Activated CD8-positive, alpha-beta memory T cell treated with anti-CD3 and anti-CD28 coated beads, Interleukin-2, amount 50 U/mL, for 24 hours (primary cell): ENCODE results near the gene DAB2.
"Not testable (repeated sequence)": the region's sequence is repeated elsewhere in the genome, so short reads cannot be mapped to it uniquely, and the experiment has no call there.

Experiments used
- DNase-seq: peaks from one replicate; pipeline ENCODE4 v3.0.0-alpha.2; 2020; ENCODE audit errors: extremely low read depth

The DAB2 gene

DNA sequence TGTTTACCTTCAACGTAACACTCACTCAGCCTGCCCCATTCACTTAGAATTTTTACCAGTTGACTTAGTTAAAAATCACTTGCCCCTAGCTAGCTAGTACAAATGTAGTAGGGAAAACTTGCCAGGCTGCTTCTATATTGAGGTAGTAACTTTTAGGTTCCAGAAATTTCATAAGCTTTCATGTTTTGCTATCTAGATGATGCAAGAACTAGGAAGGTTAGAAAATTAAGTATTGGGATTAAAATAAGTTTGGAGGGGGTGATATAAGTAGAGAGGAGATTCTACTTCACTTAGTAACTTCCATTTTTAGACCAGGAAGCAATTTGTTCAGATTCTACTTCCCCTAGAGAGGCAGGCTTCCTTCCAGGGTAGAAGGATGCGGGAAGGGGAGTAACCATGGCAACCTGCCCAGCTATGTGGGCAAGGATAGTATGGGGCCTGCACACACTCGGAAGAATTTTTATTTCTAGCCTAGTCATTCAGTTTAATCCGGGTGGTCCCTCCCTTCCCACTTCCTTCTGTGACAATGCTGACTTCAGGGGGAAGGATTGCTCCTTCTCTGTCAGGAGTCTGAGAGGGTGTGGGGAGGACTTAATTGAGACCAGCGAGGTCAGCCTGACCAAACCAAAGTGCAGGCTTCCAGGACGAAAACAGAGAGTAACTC, 4.2 kb downstream of the DAB2 start:
- DNase-seq = no peak

DNA sequence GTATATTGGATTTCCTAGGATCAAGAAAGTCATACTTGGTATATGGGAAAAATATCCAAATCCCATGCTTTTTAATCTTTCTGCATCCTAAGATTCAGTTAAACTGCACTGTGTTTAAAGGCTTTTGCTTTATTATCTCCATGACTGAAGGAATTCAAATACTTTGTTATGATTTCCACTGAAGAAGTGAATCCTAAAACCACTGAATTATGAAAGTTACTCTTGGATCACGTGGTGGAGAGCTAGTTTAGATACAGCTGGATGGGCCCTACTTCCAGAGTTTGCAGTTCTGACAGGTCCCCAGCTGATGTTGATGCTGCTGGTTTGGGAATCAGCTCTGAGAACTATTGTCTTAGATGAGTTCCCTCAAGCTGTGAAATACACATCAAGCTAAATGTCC, 5.0 kb downstream of the DAB2 start:
- DNase-seq = no peak

DNA sequence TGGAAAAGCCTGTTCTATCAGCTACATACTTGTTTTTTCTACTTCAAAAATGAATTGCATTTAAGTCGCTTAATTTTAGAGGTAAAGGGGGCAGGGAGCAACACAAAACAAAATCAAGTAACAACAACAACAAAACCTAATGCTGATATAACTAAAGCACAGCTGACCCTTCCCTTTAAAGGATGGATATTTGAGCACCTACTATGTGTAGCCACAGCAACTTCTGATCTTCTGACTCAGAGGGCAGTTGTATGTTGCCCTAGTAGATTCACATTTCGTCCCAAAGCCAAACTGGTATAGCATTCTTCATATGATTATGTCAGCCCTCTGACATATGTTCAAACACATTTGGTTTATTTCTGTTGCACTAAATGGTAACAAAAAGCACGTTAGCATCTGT, 6.8 kb downstream of the DAB2 start:
- no peak for DNase-seq

DNA sequence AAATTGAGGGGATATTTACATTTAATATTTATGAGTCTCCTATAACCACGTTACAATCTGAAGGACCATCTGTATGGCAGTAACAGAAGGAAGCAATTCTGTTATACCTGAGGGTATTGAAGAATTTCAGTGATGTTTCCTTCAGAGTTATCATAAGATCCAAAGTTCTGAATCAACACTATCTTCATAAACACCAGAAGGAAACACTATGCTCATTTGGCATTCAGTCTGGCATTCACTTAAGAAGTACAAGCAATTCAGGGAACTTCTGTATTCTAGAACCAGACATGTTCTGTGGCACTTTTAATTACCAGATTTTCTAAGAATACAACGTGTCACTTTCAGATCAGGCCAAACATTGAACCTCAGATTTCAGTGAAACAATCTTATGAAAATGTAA, 9.6 kb downstream of the DAB2 start:
- DNase-seq = no peak

DNA sequence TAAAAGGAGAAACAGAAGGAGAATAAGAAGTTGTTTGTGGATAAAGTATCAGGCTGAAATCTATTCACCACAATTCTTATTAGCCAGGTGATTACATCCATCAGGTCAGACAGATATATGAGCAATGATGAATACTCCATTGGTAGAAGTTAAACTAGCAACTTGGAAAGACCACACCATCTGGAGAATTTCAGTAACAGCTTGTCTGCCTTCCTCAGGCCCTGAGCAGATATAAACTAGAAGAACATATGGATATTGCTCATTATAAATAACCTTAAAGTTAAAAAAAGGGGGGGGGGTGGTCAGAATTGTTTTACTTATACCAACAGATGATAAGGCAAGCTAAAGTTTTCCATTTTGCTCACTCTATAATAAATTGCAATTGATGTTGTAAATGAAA, 10.4 kb downstream of the DAB2 start:
- DNase-seq = no peak

DNA sequence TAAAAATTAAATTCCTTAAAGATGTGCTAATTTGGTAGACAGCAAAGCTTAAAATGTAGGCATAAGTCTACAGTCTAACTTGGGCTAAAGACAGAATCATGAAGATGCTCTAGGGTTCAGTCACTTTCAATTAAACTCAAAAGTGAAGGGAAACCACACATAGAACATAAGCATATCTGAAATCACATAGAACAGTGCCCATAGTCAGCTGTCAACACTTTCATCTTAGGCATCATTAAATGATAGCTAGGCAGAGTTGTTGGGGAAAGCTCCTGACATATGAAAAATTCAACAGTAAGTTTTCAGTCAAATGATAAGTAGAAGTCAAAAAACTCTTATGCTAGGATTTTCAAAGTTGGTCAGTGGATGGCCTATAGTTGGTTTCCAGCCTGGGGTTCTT, 11.0 kb downstream of the DAB2 start:
- DNase-seq = no peak

DNA sequence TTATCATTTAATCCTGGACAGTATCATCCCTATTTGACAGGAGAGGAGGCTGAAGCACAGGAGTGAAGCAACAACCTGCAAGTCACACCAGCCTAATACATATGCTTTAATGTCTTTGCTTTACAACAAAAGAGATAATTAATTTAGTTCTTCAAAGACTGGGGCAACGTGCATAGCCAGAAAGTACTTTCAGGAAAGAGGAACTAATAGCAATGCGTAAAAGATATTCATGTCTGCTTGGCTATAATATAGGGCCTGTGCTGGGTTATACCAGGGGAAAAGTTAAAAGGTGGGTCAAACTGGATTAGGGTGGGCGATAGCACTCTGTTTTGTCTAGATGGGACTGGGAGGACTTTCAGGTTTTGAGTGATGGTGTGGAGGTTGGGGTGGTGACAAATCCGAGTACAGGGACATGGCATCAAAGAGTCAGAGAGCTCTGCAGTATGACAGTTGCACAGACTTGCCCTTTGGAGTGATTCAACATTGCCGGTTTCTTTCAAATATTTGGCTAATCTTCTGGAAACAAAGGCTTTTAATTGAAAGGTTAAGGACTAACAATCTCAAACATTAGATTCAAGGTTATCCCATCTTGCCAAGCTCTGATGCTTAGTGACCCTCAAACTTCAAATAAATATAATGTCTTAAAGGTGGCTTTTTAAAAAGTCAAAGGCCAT, 11.9 kb downstream of the DAB2 start:
- DNase-seq = no peak

DNA sequence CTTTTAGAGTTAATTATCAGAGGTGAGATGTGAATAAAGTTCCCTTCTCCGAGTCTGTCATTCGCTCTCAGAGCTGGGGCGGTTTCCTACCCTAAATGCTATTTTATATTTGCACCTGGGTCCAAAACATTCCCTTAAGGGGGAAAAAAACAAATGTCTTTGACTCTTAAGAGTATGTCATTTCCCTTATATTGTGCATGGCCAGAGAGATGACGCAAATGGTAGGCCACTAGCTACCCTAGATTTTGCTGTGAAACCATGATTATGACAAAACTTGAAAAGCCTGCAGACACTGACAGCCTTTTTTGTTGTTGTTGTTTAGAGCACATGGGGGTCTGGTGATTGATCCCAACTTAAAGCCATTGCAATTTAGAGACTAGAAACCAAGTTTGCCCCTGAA, 12.8 kb downstream of the DAB2 start:
- no peak for DNase-seq

DNA sequence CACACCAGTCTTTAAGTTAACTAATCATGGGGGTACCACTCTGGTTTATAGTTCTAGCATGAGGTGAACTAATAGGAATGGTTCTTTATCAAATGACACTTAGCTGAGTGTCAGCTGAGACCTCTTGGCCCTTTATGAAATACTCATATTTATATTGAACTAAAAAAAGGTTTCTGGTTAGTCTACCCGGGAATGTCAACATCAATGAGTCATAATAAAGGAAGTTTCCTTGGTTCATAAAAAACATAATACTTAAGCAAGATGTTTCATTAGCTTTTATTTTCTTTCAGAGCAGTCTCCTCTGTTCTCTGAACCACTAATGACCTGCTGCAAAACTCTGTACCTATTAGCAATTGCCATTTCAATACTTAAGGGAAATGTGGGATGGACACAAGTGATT, 13.7 kb downstream of the DAB2 start:
- no peak for DNase-seq

DNA sequence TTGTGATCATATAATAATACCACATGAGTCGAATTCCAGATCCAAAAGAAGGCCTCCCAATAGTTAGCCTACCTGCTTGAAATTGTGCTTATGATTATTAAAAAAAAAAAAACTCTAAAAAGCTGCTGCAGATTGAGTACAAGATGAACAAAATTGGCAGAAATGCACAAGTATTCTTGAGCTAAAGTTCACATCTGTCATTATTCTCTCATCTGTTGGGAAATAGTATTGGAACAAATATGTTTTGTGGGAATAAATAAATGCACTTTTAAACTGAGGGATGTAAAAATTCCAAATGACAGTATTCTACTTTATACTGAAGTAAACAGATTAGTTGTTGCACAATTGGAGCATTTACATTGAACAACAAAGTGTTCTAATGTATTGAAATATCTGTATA, 15.7 kb downstream of the DAB2 start:
- DNase-seq = no peak

DNA sequence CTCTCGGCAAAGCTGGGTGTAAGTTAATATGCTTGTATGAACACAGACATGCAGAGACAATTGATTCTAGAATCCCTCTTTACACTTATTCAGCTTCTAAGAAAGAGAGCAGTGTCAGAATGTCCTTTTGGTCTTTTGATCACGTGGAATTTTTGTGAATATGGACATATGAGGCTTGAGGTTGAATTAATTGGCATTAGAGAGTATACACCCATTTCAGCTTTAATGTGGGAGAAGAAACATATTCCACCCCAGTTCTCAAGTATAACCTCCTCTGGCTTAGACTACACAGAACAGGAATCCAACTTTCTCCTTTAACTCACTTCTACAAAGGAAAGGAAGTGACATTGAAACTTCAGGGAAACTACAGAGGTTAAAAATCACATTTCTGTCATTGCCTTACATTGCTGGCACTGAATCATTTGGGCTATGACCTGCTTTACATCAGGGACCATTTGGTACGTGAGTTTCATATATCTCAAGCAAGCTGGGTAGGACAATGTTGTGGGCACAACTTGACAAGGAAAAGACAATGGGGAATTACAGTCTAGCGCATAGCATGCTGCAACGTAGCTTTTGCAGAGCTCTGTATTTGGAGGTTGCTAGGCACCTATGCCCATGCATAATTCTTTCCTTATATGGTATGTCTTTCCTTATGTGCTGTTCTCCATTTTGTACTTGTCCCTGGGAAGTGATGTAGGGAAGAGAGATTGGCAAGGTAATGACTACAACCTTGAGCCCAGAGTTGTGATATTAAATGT, 19.5 kb downstream of the DAB2 start:
- DNase-seq = no peak

DNA sequence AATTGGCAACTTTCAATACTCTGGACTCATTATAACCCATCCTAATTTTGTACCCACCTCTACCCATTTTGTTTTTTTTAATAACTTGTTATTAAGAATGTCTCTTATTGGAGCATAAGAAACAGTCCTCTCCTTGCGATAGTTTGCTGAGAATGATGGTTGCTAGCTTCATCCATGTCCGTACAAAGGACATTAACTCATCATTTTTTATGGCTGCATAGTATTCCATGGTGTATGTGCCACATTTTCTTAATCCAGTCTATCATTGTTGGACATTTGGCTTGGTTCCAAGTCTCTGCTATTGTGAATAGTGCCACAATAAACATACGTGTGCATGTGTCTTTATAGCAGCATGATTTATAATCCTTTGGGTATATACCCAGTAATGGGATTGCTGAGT, 21.0 kb downstream of the DAB2 start:
- not testable (repeated sequence) for DNase-seq

DNA sequence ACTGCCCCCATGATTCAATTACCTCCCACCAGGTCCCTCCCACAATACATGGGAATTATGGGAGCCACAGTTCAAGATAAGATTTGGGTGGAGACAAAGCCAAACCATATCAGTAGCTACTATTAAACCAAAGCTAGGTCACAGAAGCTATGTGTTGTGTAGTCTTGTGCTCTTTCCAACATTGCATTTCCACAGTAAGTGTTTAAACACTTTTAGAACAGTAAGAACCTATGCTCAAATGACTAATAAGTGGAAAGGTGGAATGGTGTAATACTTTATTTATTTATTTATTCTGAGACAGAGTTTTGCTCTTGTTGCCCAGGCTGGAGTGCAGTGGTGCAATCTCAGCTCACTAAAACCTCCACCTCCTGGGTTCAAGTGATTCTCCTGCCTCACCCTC, 22.6 kb downstream of the DAB2 start:
- not testable (repeated sequence) for DNase-seq

DNA sequence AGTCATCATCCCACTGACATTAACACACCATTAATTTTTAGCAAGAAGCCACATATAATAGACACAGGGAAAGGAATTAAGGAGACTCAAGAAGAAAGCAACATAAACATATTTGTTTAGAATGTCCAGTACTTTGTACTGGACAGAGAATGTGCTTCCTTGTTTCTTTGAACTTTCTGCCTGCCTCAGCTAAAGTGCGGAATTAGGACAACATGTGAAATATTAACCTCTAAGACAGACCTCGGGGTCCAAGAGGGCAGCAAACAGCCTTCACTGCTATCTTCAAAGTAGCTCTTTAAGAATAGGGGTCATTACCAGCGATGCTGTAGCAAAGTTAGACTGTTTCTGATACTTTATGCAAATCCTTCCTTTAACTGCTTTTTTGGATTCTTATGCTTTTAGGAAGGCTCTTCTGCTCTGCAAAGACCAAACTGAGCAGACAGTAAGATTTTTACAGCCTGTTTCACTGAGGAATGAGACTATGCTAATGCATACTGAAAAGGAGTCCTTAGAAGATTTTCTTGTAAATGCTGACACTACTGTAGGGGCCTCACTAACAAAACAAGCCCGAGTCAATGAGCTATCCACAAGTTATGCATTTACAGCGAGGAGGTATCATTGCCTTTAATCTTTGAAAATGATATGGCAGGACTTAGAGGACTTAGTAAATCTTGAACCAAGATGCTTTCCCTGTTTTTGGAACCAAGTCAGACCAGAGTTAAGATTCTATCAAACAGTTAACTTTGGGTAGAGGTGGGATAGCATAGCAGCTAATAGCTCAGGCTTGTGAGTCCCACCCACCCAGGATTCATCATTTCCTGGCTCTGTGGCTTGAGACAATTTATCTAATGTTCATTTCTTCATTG, 23.8 kb downstream of the DAB2 start:
- DNase-seq = no peak

DNA sequence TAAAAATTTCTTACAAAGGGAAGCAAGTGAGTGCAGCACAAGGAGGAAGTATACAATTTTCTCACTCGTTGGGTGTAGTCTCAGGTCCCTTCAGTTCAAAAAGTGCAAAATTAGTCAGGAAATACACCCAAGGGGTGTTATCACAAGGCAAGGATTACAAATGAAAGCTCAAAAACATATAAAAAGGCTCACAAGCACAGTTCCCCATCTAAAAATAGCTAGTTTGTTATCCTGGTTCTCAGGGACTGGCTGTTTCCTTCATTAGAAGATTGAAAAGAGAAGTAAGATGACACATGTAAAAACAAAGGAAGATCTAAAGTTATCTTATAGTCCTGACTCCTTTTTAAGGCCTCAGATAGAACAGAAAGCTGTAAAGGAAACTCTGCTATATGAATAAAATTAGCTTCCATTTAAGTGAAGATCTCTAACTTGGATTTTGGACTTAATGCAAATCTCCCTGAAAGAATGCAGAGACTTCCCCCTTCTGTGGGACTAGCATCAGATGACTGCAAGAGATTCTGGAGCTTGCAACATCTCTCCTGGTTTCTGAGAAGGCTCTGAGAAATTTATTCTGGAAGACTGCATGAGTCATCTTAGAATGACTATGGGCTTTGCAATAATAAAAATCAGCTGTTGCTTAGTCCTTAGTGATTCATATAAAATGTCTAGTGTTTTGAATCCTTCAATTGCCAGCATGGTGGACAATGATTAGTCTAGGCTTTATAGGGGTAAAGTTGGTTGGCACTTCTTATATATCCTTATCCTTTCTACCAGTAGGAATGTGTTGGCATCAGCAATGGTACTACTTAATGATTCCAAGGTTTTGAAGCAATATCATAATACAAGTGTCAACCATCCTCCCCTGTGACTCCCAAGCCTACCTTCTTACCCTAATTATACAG, 25.4 kb downstream of the DAB2 start:
- DNase-seq = no peak

DNA sequence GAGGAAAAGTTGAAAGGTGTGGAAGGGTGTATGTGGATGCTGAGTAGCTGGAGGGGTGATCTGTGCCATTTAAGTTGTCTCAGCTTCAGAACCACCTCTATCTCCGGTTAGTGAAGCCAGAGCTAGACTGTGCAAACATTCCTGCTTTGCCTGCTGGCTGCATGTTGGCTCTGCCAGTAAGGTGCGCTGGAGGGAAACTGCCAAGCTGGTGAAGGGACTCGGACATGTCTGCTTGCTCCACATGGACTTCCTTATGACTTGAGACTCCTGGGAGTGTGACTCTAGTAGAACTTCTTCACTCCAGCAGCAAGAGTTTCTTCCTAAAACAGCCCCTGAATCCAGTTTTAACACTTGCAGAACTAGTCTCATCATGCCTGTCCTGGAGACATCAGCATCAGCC, 27.9 kb downstream of the DAB2 start:
- DNase-seq = no peak

DNA sequence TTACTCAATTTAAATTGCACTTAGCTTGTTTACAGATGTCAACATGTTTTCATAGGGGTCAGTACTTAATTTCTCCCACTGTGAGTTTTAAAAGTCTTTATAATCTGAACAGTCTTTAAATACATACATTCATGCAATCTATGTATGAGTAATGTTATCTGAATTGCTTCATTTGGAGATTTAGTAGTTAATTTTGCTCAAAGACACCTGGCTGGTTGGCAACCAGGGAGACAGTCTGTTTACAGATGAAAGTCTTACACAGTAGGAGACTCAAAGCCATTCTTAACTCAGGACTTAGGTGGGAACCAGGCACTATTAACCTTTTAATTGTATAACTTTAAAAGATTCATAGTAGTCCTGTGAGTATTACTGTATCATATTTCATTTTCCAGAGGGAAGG, 29.3 kb downstream of the DAB2 start:
- DNase-seq = no peak

DNA sequence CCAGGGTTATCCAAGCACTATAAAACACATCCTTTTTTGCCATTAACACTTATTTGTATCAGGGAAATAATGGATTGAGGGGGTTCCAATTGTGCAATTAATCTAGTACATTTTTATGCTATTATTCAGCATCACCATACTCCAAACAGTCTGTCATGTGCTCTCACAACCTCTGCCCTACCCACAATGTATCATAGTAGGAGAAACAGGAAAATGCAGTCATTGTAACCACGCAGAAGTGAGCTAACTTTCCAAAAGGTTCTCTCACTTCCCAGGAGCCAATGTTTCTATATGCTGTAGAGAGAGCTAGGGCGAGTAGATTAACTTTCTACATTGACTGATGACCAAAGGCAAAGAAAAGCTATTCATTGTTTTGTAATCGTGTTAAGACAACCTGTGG, 29.8 kb downstream of the DAB2 start:
- DNase-seq = no peak

DNA sequence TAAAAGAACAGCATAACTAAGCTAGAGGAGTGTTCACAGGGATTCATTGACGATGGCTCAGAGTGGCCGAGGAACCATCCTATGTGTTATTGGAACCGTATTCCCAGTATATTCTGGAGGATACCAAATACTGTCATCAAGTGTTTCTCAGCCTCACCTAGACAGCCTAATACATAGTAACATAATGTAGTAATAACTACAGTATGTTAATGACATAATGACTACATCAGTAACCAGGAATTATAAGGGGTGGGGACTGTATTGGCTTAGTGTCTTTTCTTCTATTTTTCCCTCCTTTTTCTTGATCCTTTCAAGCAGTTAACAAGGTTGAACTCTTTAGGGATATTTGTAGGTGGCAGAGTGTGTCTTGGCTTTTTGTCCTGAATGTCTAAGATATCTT, 33.8 kb downstream of the DAB2 start:
- DNase-seq = no peak

DNA sequence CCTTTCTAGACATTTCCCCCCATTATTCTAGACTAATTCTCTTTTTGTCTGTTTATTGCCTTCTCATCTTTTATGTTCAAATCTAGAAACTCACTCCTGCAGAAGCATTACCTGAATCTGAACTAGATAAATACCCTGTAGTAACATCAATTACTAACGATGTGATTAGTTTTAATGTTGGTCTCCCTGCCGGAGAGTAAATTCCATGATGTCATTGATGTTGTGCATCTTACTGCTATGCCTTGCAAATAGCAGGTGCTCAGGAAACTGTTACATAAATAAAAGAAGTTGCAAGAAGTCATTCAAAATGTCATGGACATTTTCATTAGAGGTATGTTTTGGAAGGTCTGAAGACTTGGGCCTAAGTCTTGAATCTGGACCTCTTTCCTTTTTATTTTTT, 37.5 kb downstream of the DAB2 start:
- DNase-seq = no peak

DNA sequence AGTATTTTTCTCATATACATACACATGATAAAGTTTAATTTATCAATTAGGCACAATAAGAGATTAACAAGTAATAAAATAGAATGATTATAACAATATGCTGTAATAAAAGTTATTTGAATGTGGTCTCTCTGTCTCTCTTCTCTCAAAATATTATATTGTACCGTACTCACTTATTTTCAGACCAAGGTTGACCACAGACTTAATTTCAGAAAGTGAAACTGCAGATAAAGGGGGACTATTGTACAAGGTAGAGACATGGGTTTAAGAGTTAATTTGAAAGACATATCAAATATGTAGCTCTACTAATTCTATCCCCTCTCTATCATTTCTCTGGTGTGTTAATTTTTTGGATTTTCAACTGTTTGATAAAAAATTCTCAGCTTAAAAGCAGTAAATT, 40.5 kb downstream of the DAB2 start:
- no peak for DNase-seq
